IMR-90 (cell line): ENCODE results near the gene ACTR1A.

Source experiments
- CEBPB ChIP-seq: IDR thresholded peaks from 2 replicates; pipeline ENCODE4 v1.6.1; 2012; ENCODE audit warnings: low read depth, low read length, improper control_type of control experiment
- CHD1 ChIP-seq: IDR thresholded peaks from 2 replicates; pipeline ENCODE4 v1.6.1; 2012; ENCODE audit warnings: low read depth, low read length, improper control_type of control experiment
- FOS ChIP-seq: fragments of 150-350 bp; IDR thresholded peaks from 2 replicates; pipeline ENCODE4 v1.6.1; 2016; ENCODE audit warnings: low read depth, low read length
- NFE2L2 ChIP-seq: fragments of 150-350 bp; IDR thresholded peaks from 2 replicates; pipeline ENCODE4 v1.6.1; 2016; ENCODE audit warnings: low read depth, mild to moderate bottlenecking, low read length
- POLR2A ChIP-seq: IDR thresholded peaks from 2 replicates; pipeline ENCODE4 v1.6.1; 2012; ENCODE audit warnings: mild to moderate bottlenecking, low read depth, low read length
- RAD21 ChIP-seq: IDR thresholded peaks from 2 replicates; pipeline ENCODE4 v1.6.1; 2012; ENCODE audit warnings: low read length, improper control_type of control experiment
- RCOR1 ChIP-seq: IDR thresholded peaks from 2 replicates; pipeline ENCODE4 v1.6.1; 2012; ENCODE audit warnings: mild to moderate bottlenecking, low read length, improper control_type of control experiment; ENCODE audit not compliant: insufficient replicate concordance
- RFX5 ChIP-seq: IDR thresholded peaks from 2 replicates; pipeline ENCODE4 v1.8.0; 2012; ENCODE audit warnings: low read depth, mild to moderate bottlenecking, low read length, moderate library complexity
- SMC3 ChIP-seq: fragments of 150-350 bp; IDR thresholded peaks from 2 replicates; pipeline ENCODE4 v1.6.1; 2016; ENCODE audit warnings: low read depth, mild to moderate bottlenecking, antibody characterized with exemption, low read length, moderate library complexity
- TF ChIP-seq, protein P1 (sequence below): conservative IDR thresholded peaks from 2 replicates; pipeline ENCODE4 v1.5.1; 2012; ENCODE audit warnings: mild to moderate bottlenecking, low read depth, low read length, improper control_type of control experiment
- TF ChIP-seq, protein P2 (sequence below): fragments of 150-350 bp; IDR thresholded peaks from 2 replicates; pipeline ENCODE4 v1.6.1; 2017; ENCODE audit warnings: mild to moderate bottlenecking, antibody characterized with exemption, low read length, low read depth
- TF ChIP-seq, protein P3 (sequence below): fragments of 150-350 bp; IDR thresholded peaks from 2 replicates; pipeline ENCODE4 v1.6.1; 2016; ENCODE audit warnings: low read depth, mild to moderate bottlenecking, low read length, moderate library complexity, borderline replicate concordance

GRCh38 chr10:102492344-102492939 is 10.1 kb downstream of the ACTR1A start:
- TF ChIP-seq, protein P1, sequence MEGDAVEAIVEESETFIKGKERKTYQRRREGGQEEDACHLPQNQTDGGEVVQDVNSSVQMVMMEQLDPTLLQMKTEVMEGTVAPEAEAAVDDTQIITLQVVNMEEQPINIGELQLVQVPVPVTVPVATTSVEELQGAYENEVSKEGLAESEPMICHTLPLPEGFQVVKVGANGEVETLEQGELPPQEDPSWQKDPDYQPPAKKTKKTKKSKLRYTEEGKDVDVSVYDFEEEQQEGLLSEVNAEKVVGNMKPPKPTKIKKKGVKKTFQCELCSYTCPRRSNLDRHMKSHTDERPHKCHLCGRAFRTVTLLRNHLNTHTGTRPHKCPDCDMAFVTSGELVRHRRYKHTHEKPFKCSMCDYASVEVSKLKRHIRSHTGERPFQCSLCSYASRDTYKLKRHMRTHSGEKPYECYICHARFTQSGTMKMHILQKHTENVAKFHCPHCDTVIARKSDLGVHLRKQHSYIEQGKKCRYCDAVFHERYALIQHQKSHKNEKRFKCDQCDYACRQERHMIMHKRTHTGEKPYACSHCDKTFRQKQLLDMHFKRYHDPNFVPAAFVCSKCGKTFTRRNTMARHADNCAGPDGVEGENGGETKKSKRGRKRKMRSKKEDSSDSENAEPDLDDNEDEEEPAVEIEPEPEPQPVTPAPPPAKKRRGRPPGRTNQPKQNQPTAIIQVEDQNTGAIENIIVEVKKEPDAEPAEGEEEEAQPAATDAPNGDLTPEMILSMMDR: no peak
- TF ChIP-seq, protein P2, sequence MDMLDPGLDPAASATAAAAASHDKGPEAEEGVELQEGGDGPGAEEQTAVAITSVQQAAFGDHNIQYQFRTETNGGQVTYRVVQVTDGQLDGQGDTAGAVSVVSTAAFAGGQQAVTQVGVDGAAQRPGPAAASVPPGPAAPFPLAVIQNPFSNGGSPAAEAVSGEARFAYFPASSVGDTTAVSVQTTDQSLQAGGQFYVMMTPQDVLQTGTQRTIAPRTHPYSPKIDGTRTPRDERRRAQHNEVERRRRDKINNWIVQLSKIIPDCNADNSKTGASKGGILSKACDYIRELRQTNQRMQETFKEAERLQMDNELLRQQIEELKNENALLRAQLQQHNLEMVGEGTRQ: no peak
- TF ChIP-seq POLR2A (no peak), CEBPB (no peak), RAD21 (no peak), RFX5 (no peak), NFE2L2 (no peak), FOS (no peak), RCOR1 (no peak), SMC3 (no peak), CHD1 (no peak)
- TF ChIP-seq, protein P3, sequence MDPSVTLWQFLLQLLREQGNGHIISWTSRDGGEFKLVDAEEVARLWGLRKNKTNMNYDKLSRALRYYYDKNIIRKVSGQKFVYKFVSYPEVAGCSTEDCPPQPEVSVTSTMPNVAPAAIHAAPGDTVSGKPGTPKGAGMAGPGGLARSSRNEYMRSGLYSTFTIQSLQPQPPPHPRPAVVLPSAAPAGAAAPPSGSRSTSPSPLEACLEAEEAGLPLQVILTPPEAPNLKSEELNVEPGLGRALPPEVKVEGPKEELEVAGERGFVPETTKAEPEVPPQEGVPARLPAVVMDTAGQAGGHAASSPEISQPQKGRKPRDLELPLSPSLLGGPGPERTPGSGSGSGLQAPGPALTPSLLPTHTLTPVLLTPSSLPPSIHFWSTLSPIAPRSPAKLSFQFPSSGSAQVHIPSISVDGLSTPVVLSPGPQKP: no peak
